GM13976 (cell line): ENCODE data around the gene ZNF117.
"Not testable (repeated sequence)": the region's sequence is repeated elsewhere in the genome, so short reads cannot be mapped to it uniquely, and the experiment has no call there.

Experiments used
- DNase-seq: peaks from one replicate; pipeline ENCODE4 v3.0.0; 2012; ENCODE audit warnings: low spot score
- in situ Hi-C: fragments of 300-500 bp; cut with MboI; formaldehyde crosslinking; loops from one replicate; pipeline ENCODE4 v1.12.0; 2022; ENCODE audit warnings: low sequenced_read_pairs, mixed read lengths, inconsistent platforms; ENCODE audit not compliant: unreplicated experiment
- TF ChIP-seq, protein P1 (sequence below): IDR thresholded peaks from 2 replicates; pipeline ENCODE4 v1.5.1; 2012; ENCODE audit warnings: borderline replicate concordance, mild to moderate bottlenecking; ENCODE audit not compliant: insufficient read depth; ENCODE audit errors: extremely low read depth, missing control alignments, control extremely low read depth

The ZNF117 gene

DNA sequence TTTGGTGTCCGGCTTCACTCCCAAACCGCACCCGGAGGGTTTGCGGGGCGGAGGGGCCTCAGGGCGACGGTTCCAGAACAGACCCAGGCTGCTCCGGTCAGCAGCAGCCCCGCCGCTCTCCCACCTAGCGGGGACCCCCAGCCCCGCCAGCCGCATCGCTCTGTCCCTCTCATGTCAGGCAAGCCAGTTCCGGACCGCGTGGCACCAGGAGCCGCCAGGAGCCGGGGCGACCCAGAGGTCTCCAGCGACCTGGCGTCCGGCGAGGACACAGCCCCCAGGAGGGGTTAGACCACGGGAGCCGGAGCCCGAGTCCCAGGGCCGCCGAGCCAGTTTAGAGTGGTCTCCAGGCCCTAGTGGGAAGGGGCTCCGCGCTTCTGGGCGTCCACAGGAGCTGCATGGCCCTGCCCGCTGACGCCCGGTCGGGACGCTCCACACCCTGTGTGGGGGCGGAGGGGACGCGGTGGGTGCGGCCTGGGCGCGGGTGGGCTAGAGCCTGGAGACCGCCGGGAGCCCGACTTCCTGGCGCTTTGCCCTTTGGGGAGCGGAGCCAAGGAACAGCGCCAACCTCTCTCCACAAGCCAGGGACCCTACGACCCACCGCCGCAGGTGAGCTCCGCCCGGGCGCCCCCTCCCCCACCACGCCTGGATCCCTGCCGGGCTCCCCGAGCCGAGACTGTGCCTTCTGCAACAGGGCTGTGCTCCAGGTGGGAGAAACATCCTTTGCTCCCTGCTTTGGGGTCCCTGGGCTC lies 43.4 kb downstream of the ZNF117 start:
- TF ChIP-seq, protein P1, sequence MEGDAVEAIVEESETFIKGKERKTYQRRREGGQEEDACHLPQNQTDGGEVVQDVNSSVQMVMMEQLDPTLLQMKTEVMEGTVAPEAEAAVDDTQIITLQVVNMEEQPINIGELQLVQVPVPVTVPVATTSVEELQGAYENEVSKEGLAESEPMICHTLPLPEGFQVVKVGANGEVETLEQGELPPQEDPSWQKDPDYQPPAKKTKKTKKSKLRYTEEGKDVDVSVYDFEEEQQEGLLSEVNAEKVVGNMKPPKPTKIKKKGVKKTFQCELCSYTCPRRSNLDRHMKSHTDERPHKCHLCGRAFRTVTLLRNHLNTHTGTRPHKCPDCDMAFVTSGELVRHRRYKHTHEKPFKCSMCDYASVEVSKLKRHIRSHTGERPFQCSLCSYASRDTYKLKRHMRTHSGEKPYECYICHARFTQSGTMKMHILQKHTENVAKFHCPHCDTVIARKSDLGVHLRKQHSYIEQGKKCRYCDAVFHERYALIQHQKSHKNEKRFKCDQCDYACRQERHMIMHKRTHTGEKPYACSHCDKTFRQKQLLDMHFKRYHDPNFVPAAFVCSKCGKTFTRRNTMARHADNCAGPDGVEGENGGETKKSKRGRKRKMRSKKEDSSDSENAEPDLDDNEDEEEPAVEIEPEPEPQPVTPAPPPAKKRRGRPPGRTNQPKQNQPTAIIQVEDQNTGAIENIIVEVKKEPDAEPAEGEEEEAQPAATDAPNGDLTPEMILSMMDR = no peak
- DNase-seq = no peak
- in situ Hi-C loops = no loop called here

GRCh38 chr7:64946772-64947171 lies 44.1 kb downstream of the ZNF117 start:
- no peak for DNase-seq
- in situ Hi-C loops = no loop called here
- TF ChIP-seq, protein P1 = no peak

DNA sequence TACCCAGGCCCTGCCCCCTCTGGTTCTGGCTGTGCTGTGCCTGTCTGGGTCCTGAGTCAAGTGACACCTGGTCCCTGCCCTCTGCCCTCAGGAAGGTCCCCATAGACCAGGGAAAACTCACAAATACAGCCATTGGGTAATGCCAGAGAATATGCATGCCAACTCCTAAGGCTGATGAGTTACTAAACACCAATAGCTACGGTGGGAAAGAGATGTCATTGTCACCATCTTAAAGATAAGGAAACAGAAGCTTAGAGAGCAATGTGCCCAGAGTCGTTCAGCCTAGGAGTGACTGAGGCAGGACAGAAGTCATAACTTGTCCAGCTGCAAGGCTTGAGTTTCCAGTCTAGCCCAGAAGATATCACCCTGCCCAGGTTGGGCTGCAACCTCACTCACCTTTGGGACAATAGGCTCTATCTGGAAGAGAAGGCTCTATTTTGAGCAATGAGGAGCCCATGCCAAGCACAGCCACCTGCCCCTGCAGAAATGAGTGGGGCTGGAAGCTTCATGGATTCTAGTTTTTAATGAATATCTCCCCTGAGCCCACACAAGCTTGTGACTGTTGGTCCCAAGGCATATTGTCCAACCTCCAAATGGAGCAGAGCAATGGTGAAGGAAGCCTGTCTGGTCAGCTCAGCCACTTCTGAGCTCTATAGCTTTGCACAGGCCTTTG lies 45.2 kb downstream of the ZNF117 start:
- in situ Hi-C loops = no loop called here
- TF ChIP-seq, protein P1 = no peak
- DNase-seq = no peak

DNA sequence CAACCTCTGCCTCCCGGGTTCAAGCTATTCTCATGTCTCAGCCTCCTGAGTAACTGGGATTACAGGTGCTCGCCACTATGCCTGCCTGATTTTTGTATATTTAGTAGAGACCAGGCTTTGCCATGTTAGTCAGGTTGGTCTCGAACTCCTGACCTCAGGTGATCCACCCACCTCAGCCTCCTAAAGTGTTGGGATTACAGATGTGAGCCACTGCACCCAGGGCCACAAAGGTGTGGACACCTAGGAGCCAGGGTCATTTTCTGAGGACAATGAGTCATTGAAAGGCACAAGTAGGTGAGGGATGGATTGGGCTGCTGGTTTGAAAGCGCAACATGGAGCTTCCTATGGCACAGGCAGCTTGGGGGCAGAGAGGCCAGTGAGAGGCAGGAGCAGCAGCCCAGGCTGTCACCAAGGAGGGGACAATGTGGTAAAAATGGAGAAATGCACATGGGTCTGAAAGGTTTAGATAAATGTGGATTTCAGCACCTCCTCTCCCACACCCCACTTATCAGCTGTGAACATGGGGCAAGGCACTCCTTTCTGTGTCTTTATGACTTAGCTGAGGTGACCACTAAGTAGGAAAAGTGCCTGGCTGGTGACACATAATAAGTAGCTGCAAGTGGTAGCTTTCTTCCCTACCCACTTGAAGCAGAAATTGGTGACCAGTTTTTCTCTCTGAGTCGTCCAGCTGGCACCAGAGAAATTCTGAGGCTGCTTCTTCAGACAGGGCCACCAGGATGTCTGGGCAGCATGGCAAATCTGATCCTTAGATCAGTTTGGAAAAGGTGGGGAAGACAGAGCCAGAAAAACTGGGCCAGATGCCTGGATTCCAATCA lies 46.0 kb downstream of the ZNF117 start:
- in situ Hi-C loops = not testable (repeated sequence)

GRCh38 chr7:64940021-64940420 lies 50.8 kb downstream of the ZNF117 start:
- in situ Hi-C loops, DNase-seq: not testable (repeated sequence)

More for the DNA sequence above, 46.0 kb downstream of the ZNF117 start:
- not testable (repeated sequence) for DNase-seq

DNA sequence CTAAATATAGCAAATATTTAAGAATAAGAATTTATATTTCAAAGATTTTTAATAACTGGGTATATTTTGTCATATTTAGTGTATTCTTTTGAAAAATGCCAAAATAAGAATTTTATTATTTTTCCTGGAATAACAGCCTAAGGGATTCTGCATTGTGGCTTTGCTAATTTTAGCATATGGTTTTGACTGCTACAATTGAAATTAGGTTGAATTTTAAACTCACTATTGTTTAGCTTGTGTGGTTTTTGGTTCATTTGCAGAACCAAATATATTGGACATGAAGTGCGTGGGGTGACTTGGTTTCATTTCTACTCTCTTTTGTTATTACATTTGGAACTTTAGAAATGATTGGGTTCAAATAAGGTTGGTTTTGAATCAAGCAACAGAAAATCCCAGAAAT lies 52.3 kb downstream of the ZNF117 start:
- TF ChIP-seq, protein P1 = no peak
- in situ Hi-C loops = no loop called here
- no peak for DNase-seq

- TF ChIP-seq, protein P1 = no peak
- DNase-seq = no peak
- in situ Hi-C loops = no loop called here
Measured at GRCh38 chr7:64934478-64934877, 56.4 kb downstream of the ZNF117 start.

DNA sequence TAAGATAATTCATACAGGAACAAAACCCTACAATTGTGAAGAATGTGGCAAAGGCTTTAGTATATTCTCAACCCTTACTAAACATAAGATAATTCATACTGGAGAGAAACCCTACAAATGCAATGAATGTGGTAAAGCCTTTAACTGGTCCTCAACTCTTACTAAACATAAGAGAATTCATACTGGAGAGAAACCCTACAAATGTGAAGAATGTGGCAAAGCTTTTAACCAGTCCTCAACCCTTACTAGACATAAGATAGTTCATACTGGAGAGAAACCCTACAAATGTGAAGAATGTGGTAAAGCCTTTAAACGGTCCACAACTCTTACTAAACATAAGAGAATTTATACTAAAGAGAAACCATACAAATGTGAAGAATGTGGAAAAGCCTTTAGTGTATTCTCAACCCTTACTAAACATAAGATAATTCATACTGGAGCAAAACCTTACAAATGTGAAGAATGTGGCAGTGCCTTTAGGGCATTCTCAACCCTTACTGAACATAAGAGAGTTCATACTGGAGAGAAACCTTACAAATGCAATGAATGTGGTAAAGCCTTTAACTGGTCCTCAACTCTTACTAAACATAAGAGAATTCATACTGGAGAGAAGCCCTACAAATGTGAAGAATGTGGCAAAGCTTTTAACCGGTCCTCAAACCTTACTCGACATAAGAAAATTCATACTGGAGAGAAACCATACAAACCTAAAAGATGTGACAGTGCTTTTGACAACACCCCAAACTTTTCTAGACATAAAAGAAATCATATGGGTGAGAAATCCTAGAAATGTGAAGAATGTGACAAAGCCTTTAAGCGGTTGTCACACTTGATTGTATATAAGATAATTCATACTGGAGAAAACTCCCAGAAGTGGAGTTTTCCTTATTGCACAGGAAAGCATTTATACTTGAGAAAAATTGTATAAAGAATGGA lies 62.3 kb downstream of the ZNF117 start:
- in situ Hi-C loops, DNase-seq: not testable (repeated sequence)
